ENCODE data around the gene SPTY2D1. TPM values are rescaled to one million over a fixed set of nuclear protein-coding genes. Genes with fewer than 3 reads are reported as not detected.

Gene SPTY2D1
- total RNA-seq, 1 donor from 2014 or later, result 22.0 TPM

GRCh38 chr11:18588297-18589252 is 45.6 kb downstream of the SPTY2D1 start, which contains the start of gene UEVLD:
TSS of gene UEVLD (minus strand) at chr11:18588734. CDS start at chr11:18588654, 80 bp downstream.
- DNase-seq, result peak; percentile 65
- Mint-ChIP-seq H3K36me3 (ENCODE audit: low read depth) (no peaks in the 10 kb centered on the region), H3K9me3 (no peaks in the 10 kb centered on the region), H3K4me3 (no peak within 1 kb of the TSS), H3K27ac (no peak within 1 kb of the TSS), H3K27me3 (no peaks in the 10 kb centered on the region), H3K4me1 (no peaks in the 10 kb centered on the region)
- no peak for TF ChIP-seq CTCF (IDR thresholded peaks at IDR 0.05)
- peak; percentile 73 for ATAC-seq (ENCODE audit: low read depth)
- CTCF ChIA-PET, result no interaction called here
- POLR2A ChIA-PET, result interaction anchor here (0.5 to 2.6 kb wide), 10 partner anchors 9 to 266 kb away, joined by 3 to 12 read pairs (median 4); partner anchors contain the start of genes GTF2H1, LDHA and TSG101
- intact Hi-C loops (cut with micrococcal nuclease), result loop anchor here (1.0 to 2.0 kb wide), 4 partner anchors 46 to 142 kb away; partner anchors contain the start of genes SPTY2D1 and TMEM86A

- ATAC-seq (ENCODE audit: low read depth), result no peak
- Mint-ChIP-seq H3K36me3 (ENCODE audit: low read depth) (peaks cover 18% of the 10 kb centered on the region), H3K4me3 (no peak overlapping the region), H3K27ac (no peak overlapping the region), H3K4me1 (no peaks in the 10 kb centered on the region), H3K27me3 (no peaks in the 10 kb centered on the region), H3K9me3 (no peaks in the 10 kb centered on the region)
- intact Hi-C loops (cut with micrococcal nuclease), result no loop called here
- ChIA-PET POLR2A (interaction anchor here (0.7 kb wide), 1 partner anchor 476 kb away, joined by 6 read pairs; the partner anchor contains the start of gene SAAL1), CTCF (no interaction called here)
- DNase-seq, result no peak
- TF ChIP-seq CTCF (IDR thresholded peaks at IDR 0.05), result no peak
These were observed 52.3 kb downstream of the SPTY2D1 start for GRCh38 chr11:18581825-18582224.

DNA sequence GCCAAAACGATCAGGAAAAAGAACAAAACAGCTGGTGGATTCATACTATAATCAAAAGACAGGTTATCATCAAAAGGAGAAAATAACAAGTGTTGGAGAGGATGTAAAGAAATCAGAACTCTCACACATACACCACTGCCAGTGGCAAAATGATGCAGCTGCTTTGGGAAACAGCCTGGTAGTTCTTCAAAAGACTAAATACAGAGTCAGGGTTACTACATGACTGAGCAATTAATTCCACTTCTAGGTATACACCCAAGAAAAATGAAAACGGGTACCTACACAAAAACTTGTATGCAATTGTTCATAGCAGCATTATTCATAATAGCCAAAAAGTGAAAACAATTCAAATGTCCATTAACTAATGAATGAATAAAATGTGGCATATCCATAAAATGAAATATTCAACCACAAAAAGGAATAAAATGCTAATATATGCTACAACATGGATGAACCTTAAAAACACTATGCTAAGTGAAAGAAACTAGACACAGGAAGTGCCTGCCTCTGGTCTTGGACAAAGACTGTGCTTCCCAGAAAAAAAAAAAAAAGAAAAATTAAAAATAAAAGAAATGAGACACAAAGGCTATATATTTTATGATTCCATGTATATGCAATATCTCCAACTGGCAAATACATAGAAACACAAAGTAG is 53.9 kb downstream of the SPTY2D1 start:
- no peak for DNase-seq

GRCh38 chr11:18578975-18579598 is 55.1 kb downstream of the SPTY2D1 start:
- Mint-ChIP-seq H3K4me3 (no peak overlapping the region), H3K27ac (no peak overlapping the region), H3K36me3 (ENCODE audit: low read depth) (peaks cover 38% of the 10 kb centered on the region), H3K4me1 (no peaks in the 10 kb centered on the region), H3K27me3 (no peaks in the 10 kb centered on the region), H3K9me3 (no peaks in the 10 kb centered on the region)
- DNase-seq (no peak), ATAC-seq (ENCODE audit: low read depth) (no peak)
- ChIA-PET POLR2A (no interaction called here), CTCF (no interaction called here)
- intact Hi-C loops (cut with micrococcal nuclease), result no loop called here
- TF ChIP-seq CTCF (IDR thresholded peaks at IDR 0.05), result no peak

More for the DNA sequence above, 53.9 kb downstream of the SPTY2D1 start:
- ATAC-seq (ENCODE audit: low read depth), result no peak
- POLR2A ChIA-PET, result interaction anchor here (0.6 kb wide), 1 partner anchor 8 kb away, joined by 5 read pairs; no protein-coding TSS in a partner anchor
- CTCF ChIA-PET, result no interaction called here
- no peak overlapping the region for H3K4me3 Mint-ChIP-seq
- H3K9me3 Mint-ChIP-seq, result no peaks in the 10 kb centered on the region
- H3K27me3 Mint-ChIP-seq, result no peaks in the 10 kb centered on the region
- no peak for TF ChIP-seq CTCF (IDR thresholded peaks at IDR 0.05)
- H3K36me3 Mint-ChIP-seq (ENCODE audit: low read depth), result peaks cover 28% of the 10 kb centered on the region
- H3K27ac Mint-ChIP-seq, result no peak overlapping the region
- intact Hi-C loops (cut with micrococcal nuclease), result no loop called here
- no peaks in the 10 kb centered on the region for H3K4me1 Mint-ChIP-seq

All from activated B cell treated with CpG ODN at 0.5 μM for 24 hours (primary cell).